Superior temporal gyrus (tissue), 1 donor: ENCODE data around the gene PEAR1.
"Not testable (repeated sequence)": the region's sequence is repeated elsewhere in the genome, so short reads cannot be mapped to it uniquely, and the experiment has no call there.

ENCODE experiments used
- DNase-seq: peaks from one replicate; pipeline ENCODE4 v3.0.0-alpha.2; 2016; ENCODE audit errors: extremely low spot score

Gene PEAR1

DNA sequence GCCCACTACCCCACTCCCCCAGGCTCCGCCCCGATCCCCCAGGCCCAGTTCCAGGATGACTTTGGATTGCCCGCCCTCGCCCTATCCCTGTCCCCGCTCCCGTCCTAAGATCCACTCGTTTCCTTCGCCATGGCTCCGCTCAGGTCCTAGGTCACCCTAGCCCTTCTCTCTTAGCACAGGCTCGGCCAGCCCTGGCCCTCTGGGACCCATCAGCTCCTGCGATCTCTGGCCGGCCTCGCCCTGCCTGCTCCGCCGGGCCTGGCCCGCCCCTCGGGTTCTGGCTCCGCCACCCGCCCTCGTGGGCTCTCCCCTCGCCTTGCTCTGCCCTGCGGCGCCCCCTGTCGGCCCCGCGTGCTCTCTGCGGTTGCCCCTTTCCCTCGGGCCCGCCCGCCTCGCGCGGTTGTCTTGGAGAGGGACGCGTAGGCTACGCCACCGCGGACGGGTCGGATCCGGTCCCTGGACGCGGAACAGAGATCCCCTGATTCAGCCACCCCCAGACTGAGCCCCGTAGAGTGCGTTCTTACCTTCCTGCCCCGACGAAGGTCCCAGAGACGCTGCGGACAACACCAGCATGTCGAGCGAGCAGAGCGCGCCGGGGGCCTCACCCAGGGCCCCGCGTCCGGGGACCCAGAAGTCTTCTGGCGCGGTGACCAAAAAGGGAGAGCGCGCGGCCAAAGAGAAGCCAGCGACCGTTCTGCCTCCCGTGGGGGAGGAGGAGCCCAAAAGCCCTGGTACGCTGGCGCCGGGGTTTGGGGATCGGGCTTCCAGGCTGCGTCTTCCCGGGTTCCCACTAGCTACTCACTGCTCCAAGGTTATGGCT is 26.9 kb downstream of the PEAR1 start, which contains the start of gene LRRC71:
LRRC71 (plus strand) TSS at position 400 of the 820 bp plus-strand sequence; CDS start at position 572, 172 bp downstream.
- peak; percentile 52 for DNase-seq

DNA sequence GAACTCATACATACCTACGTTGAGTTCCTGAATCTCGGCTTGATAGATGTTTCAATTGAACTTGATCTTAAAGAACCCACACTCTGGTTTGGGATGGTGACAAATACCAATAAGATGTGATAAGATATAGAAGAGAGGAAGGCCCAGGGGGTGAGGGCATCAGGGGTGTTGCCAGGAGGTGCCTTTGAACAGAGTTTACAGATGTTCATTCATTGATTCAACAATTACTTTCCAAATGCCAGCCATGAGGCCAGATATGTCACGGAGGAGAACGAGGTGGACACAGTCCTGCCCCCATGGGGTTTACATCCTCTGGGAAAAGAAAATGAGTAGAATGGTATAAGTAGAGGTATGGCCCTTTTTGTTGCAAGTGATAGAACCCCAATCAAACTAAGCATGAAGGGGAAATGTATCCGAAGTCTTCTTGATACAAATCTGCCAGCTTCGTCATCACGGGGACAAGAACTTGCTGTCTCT is 27.6 kb downstream of the PEAR1 start:
- no peak for DNase-seq

DNA sequence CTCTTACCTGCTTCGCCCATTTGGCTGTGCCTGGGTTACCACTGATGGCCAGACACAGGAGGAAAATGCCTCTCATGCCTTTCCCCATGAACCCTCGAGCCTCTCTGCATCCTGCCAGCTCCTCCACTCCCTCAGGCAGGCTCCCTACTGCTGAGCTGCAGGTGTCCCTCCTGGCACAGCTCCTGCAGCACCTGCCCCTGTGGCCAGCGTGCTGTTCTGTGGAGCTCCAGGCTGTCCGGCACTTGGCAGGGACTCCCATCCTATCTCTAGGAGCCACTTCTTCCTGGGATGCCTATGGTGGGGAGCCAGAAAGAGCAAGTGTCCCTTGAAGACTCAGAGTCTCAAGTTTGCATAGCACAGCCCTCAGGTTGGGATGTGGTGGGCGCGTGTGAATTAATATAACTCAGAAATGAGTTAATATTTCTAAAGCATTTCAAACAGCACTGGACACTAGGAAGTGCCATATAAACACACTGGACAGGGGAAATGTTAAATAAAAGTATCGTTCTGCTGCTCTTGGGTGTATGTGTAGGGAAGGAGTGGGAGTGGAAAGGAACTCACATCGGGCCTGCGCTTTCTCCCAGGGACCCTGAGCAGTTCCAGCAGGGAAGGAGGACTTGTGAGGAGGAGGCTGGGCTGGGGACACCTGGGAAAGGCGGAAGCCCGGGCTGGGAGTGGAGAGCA is 29.6 kb downstream of the PEAR1 start:
- DNase-seq: no peak

DNA sequence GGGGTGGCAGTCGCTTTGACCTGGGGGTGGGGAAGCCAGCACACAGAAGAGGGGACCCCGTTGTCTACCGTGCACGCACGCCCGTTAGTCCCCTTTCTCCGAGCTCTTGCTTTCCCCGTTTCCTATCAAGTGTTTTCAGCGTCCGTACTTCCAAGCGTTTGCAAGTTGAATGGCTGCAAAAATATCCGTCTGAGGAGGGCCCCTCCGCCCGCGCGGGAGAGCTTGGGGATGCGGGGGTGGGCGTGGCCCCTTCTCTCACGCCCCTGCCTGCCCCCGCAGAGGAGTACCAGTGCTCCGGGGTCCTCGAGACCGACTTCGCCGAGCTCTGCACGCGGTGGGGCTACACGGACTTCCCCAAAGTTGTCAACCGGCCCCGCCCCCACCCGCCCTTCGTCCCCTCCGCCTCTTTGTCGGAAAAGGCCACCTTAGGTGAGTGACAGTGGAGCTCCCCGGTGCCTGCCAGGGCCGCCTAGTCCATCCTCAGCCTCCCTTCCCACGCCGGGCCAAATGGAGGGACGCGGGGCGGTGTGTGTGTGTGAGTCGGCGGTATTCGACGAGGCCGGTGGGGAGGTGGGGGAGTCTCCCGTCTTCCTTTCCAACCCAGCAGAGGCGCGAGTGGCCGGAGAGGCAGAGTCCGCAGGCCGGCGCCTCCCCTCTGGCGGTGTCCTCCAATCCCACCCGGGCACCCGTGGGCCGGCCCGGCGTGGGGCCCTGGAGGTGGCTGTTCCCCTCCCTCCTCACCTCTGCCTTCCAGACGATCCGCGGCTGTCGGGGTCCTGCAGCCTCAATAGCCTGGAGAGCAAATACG is 30.4 kb downstream of the PEAR1 start:
- DNase-seq: no peak

DNA sequence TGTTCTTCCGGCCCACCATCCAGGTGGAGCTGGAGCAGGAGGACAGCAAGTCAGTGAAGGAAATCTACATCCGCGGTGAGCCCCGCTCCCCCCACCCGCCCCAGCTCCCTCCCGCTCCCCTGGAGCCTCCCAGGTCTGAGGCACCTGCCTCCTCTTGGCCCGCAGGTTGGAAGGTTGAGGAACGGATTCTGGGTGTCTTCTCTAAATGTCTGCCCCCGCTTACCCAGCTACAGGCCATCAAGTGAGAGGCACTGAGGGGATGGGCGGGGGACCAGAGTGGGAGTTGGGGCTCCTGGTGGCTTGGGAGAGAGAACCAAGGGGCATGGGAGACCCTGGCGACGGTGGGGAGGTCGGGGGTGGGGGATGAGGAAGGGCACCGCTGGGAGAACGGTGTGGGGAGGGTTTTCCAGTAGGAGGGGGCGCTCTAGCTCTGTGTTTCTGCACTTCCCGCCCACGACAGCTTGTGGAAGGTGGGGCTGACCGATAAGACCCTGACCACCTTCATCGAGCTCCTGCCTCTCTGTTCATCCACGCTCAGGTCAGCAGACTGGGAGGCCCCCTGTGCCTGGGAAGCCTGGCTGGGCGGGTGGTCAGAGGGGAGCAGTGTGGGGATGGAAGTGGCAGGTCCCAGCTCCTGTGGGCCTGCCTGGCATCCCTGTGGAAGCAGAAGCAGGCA is 31.1 kb downstream of the PEAR1 start:
- DNase-seq: no peak

DNA sequence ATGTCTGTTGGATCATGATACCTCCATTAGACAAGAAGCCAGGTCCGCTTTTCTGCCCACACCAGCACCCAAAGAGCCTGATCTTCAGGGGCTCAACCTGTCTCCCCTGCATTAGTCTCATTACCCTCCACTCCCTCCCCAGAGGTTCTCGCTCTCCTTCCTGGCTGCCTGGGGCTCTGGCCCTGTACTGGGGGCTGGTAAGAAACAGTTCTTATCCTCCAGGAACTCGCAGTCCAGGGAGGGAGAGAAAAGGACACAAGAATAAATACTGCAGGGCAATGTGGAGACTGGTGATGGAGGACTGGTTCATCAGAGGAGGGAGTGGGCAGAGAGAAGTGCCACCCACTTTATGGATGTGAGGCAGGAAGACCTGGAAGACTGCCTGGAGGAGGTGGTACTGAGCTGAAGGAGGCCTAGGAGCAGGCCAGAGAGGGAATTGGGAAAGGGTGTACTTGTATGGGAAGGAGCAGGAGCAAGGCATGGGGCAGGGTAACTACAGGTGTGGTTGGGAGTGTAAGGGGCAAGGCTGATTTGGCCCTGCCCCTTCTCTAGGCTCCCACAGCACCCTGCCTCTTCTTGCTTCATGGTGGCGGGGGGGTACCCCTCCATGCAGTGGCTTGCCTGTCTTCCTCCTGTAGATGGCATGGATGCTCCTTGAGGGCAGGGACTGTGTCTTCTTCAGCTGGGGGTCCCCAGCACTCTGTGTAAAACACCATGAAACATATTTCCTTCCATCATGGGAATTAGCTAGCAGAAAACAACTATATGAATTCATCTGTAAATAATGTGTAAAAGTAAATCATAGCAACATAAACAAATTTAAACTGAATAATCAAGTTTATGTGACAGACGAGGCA is 31.9 kb downstream of the PEAR1 start:
- DNase-seq: no peak

DNA sequence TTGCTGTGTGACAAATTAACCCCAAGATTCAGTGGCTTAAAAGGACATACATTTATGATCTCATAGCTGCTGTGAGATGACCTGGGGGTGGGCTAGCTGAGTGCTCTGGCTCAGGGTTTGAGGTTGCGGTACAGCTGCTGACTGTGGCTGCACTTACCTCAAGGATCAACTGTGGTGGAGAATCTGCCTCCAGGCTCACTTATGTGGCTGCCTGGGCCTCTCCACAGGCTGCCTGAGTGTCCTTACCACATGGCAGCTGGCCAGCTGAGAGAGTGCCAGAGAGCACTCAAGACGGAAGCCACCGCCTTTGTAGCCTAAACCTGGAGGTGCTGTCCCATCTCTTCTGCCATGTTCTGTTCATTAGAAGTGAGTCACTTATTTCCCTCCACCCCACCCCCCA is 32.7 kb downstream of the PEAR1 start:
- no peak for DNase-seq

DNA sequence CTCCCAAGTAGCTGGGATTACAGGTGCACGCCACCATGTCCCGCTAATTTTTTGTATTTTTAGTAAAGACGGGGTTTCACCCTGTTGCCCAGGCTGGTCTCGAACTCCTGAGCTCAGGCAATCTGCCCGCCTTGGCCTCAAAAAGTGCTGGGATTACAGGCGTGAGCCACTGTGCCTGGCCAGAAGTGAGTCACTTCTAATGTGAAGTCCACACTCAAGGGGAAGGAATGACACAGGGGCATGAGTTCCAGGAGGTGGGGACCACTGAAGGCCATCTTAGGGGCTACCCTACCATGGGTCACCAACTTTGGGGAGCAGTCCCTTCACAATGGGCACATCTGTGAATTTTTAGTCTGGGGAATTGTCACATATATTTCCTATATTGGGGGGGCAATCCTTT is 33.2 kb downstream of the PEAR1 start:
- DNase-seq: not testable (repeated sequence)

DNA sequence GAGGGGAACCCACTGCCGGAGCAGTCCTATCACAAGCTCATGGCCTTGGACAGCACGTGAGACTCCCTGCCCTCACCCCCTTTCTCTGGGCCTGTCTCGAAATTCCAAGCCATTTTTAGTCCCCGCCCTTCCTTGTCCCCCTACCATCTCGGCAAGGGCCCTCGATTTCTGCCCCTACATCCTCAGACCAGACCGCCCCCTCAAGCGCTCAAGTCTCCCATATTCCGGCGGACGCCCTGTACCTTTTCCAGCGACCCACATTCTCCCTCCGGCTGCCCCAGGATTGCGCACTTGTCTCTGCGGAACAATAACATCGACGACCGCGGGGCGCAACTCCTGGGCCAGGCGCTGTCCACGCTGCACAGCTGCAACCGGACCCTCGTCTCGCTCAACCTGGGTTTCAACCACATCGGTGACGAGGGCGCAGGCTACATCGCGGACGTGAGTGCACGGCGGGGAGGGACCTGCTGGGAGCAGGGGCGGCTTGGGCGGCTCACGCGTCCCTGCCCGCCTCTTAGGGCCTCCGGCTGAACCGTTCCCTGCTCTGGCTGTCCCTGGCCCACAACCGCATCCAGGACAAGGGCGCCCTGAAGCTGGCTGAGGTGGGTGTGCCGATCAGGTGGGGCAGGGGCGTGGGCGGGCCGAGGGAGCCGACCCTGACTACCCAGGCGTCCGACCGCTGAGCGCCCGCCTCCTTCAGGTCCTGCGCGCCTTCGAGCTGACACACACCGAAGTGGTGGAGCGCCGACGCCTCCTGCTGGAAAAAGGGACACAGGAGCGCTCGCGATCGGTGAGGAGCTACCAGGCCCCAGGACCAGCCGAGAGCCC is 33.9 kb downstream of the PEAR1 start:
- DNase-seq: peak; percentile 17

DNA sequence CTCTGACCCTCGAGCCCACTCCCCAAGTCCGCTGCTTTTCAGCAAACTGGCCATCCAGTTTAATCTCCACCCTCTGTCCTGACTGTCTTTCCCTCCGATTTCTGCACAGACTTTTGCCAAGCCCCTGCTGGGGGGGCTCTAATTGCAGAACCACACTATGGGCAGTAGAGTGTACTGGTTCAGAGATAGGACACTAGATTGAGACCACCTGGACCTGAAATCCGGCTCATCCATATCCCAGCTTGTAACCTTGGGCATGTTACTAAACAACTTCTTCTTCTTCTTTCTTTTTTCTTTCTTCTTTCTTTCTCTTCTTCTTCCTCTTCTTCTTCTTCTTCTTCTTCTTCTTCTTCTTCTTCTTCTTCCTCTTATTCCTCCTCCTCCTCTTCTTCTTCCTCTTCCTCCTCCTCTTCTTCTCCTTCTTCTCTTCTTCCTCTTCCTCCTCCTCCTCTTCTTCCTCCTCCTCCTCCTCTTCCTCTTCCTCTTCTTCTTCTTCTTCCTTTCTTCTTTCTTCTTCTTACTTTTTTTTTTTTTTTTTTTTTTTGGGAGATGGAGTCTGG is 34.6 kb downstream of the PEAR1 start:
- DNase-seq: no peak

DNA sequence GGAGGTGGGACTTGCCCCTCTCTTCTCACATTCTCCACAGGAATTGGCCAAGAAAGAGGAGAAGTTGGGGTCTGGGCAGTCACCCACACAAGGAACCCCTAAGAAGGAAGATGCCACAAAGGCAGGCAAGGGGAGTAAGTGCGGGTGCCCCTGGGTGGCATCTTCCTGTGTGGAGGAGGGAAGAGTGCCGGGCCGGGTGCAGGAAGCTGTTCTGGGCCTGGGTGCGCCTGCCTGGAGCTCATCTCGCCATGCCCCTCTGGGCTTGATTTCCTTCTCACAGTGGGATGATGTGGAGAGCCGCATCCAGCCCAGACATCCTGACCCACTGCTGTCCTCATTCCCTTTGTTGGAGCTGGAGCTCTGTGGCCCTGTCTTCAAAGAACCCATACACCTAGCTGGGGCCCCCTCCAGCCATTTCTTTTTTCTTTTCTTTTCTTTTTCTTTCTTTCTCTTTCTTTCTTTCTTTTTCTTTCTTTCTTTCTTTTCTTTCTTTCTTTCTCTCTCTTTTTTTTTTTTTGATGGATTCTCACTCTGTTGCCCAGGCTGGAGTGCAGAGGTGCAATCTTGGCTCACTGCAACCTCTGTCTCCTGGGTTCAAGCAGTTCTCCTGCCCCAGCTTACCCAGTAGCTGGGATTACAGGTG is 36.2 kb downstream of the PEAR1 start:
- DNase-seq: no peak

DNA sequence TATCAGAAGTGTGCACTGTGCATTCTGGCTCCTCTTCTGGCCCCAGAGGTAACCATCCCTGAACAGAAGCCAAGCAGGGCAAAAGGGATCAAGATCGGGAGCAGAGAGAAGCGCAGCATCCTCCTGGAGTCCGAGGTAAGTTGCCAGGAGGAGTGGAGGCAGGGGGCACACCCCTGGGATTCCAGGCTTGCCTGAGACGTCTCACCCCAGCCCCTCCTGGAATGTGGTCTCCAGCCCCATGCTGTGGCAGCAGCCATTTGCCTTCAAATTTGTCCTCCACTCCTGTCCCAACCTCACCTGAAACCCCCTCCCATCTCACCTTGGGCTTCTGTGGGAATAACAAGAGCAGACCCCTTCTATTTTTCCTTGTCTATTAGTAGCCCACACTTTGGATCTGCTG is 37.0 kb downstream of the PEAR1 start:
- no peak for DNase-seq

DNA sequence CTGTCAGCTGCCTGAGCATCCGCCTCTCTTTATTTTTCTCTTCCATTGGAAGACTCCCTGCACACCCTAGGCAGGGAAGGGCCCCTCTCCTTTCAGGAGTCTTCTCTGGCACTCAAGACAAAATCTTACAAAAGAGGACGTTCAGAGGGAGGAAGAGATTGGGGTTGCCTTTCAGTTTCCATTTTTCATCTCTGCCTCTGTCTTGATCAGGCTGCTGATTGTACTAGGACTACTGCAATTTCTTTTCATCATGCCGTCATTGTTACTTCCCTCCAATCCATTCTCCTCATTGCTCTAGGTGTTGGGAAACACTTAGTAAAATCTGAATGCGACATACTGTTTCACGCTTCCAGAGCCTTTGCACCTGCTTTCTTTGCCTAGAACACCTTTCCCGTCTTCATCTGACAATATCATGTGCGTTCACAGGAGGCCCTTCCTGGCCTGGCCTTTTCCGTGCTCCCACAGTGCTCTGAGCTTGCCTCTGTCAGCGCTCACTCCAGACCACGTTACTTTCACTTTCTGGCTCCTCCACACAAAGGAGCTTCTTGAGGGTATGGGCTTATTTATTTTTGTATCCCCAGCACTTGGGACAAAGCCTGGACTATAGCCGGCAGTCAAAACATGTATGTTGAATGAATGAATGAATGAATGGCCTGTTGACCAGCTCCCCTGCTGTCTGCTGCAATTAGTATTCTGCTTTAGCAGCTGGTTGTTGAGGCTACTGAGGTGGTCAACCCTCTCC is 37.9 kb downstream of the PEAR1 start:
- DNase-seq: no peak

DNA sequence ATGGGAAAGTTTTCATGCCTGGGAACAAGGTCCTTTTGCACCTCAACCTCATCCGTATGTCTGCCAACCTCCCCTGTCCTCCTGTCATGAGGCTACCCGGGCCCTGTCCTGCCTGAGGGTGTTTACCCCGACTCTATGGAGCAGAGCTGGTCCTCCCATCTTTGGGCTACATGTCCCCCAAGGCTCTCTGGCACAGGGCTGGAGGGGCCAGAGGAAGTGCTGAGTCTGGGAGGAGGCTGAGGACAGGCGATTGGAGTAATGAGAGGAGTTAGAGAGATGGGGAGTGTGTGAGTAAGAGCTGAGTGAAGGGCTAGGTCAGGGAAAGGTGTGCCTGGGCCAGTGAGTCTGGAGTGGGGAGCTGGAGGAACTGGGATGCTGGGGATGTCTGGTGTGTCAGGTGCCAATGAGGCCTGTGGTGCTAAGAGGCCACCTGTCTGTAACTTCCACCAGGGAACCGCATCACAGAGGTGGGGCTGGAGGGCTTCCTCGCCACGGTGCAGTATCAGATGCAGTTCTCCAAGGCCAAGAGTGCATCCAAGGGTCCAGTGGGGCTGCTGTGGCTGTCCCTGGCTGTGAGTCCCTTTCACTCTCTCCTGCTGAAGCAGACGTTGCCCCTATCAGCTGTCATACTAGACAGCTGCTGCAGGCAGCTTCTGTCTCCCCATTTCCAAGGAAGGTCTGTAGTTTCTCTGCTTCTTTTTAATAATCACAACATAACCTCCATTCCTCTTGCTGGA is 38.6 kb downstream of the PEAR1 start:
- no peak for DNase-seq

DNA sequence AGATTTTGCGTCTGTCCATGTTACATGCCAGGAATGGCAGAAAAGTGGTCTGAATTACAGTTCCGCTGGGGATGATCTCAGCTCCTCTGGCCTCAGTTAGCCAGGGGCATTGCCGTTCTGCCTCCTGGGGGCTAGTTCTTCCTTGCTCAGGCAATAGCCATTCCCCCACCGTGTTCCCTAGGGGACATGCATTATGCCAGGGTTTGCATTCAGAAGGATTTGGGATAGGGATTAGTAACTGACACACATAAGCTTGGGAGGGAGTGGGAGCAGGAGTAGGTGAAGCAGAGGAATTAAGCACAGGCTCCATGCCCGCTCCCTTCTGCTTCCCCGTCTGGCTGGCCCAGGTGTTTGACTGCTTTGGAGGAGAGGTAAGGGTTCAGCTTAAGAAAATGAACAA is 39.6 kb downstream of the PEAR1 start:
- no peak for DNase-seq

DNA sequence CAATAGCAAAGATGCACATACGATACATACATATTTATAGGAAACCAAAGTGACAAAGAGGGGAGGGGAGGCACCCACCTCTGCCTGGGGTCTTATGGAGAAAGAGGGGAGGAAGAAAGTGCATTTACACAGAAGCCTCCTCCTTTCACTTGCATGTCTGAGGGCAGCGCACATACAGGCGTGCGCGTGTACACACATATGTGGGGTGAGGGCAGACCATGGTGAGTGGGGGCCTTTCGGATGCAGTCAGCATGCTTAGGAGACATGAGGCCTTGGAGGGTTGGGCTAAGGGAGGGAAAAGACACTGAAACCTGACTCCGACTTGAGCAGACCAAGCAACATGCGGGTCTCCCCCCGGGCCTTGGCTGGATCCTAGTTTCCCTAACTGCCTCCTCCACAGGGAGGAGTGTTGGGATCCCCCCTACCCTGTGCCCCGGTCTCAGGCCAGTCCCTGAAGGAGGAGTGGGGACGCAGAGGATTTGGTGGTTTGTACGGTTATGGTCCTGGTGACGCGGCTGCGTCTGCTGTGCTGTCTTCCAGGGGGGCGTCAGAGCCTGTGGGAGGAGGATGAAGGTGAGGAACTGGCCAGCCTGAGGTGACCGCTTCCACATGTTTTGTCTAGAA is 42.1 kb downstream of the PEAR1 start:
- no peak for DNase-seq

DNA sequence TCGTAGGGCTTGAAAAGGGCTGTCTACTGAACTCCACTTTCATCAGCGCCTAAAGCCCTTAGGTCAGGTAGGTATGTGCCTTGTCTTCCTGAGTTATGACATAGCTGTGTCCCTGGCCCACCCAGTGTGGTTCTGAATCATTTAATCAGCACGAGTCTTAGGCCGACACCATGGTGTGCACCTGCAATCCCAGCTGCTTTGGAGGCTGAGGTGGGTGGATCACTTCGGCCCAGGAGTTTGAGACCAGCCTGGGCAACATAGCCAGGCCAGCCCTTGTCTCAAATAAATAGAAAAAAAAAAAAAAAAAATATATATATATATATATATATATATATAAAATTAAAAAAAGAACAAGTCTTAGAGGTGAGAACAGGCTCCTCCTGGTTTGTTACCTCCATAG is 42.7 kb downstream of the PEAR1 start:
- no peak for DNase-seq
